GM23248 (cell line): ENCODE data around the gene RAPGEF2. TPM values are rescaled to one million over a fixed set of nuclear protein-coding genes. Genes with fewer than 3 reads are reported as not detected.

Source experiments
- DNase-seq: peaks from one replicate; pipeline ENCODE4 v3.0.0-alpha.2; 2015
- H2AFZ ChIP-seq: fragments of 200-600 bp; sonication (generic); 2 replicates; pipeline ENCODE4 v1.6.1; 2016; ENCODE audit warnings: antibody characterized with exemption
- H3F3A ChIP-seq: fragments of 200-600 bp; sonication (generic); 2 replicates; pipeline ENCODE4 v1.6.1; 2016; ENCODE audit warnings: mild to moderate bottlenecking, antibody characterized with exemption, mixed run types; ENCODE audit not compliant: insufficient read depth
- H3K27ac ChIP-seq: fragments of 200-600 bp; sonication (generic); 2 replicates; pipeline ENCODE4 v1.5.1; 2016; ENCODE audit warnings: mild to moderate bottlenecking
- H3K27me3 ChIP-seq: fragments of 200-600 bp; sonication (generic); replicated peaks from 2 replicates; pipeline ENCODE4 v1.6.1; 2016; ENCODE audit warnings: mild to moderate bottlenecking; ENCODE audit not compliant: insufficient read depth
- H3K36me3 ChIP-seq: fragments of 200-600 bp; sonication (generic); 2 replicates; pipeline ENCODE4 v1.6.1; 2016; ENCODE audit warnings: low read depth, mild to moderate bottlenecking
- H3K4me1 ChIP-seq: fragments of 200-600 bp; sonication (generic); 2 replicates; pipeline ENCODE4 v1.6.1; 2016; ENCODE audit warnings: mild to moderate bottlenecking; ENCODE audit not compliant: insufficient read depth
- H3K4me2 ChIP-seq: fragments of 200-600 bp; sonication (generic); one replicate; pipeline ENCODE4 v1.6.1; 2016; ENCODE audit warnings: mild to moderate bottlenecking; ENCODE audit not compliant: unreplicated experiment
- H3K4me3 ChIP-seq: fragments of 200-600 bp; sonication (generic); 2 replicates; pipeline ENCODE4 v1.5.1; 2016; ENCODE audit warnings: mild to moderate bottlenecking
- H3K79me2 ChIP-seq: fragments of 200-600 bp; sonication (generic); 2 replicates; pipeline ENCODE4 v1.6.1; 2016; ENCODE audit warnings: mild to moderate bottlenecking; ENCODE audit not compliant: insufficient read depth
- H3K9ac ChIP-seq: fragments of 200-600 bp; sonication (generic); 2 replicates; pipeline ENCODE4 v1.6.1; 2016; ENCODE audit warnings: mild to moderate bottlenecking
- H3K9me2 ChIP-seq: fragments of 200-600 bp; sonication (generic); 2 replicates; pipeline ENCODE4 v1.6.1; 2016; ENCODE audit warnings: mixed run types, mild to moderate bottlenecking, moderate library complexity; ENCODE audit not compliant: insufficient read depth
- H3K9me3 ChIP-seq: fragments of 200-600 bp; sonication (generic); one replicate; pipeline ENCODE4 v1.6.1; 2017; ENCODE audit warnings: low read depth
- H4K20me1 ChIP-seq: fragments of 200-600 bp; sonication (generic); 2 replicates; pipeline ENCODE4 v1.6.0; 2016; ENCODE audit not compliant: insufficient read depth
- EZH2 ChIP-seq: fragments of 200-600 bp; sonication (generic); IDR thresholded peaks from 2 replicates; pipeline ENCODE4 v1.6.1; 2018; ENCODE audit warnings: antibody characterized with exemption, mild to moderate bottlenecking; ENCODE audit not compliant: insufficient read depth, poor library complexity, severe bottlenecking
- EZH2phosphoT487 ChIP-seq: fragments of 200-600 bp; sonication (generic); IDR thresholded peaks from 2 replicates; pipeline ENCODE4 v1.6.1; 2018; ENCODE audit warnings: antibody characterized with exemption, moderate library complexity, mild to moderate bottlenecking, low read depth; ENCODE audit not compliant: insufficient read depth
- WGBS, 2 experiments: methylation state at CpG; one replicate each; pipeline ENCODE4 v1.1.6; 2015 to 2017; ENCODE audit warnings: low lambda C conversion rate in 2 of 2, low coverage in 1 of 2; ENCODE audit errors: missing lambda C conversion rate in 2 of 2; 5-methylcytosine and 5-hydroxymethylcytosine counted together
- in situ Hi-C: fragments of 300-500 bp; cut with MboI; formaldehyde crosslinking; loops from 2 replicates; pipeline ENCODE4 v1.15.0; 2020
- polyA plus RNA-seq: library from polyadenylated mRNA; unstranded; fragments of >200 nt; fragmentation: Nextera tagmentation; extraction: Ambion mirVana; gene quantifications from 2 replicates; pipeline ENCODE4 v1.2.1, GENCODE V29; 2016
- total RNA-seq: library from RNA; depleted of rRNA; stranded (reverse); fragments of >200 nt; shearing (Covaris generic); gene quantifications from 2 replicates; pipeline ENCODE4 v1.2.3, GENCODE V29; 2014

RAPGEF2 gene
- total and polyA plus RNA-seq, 2 experiments from 2014 or later: 6.6 to 21.7 TPM

- in situ Hi-C loops: no loop called here
- H3K27ac ChIP-seq: peak overlapping the region; percentile 54
- no peaks in the 10 kb centered on the region for H3K27me3 ChIP-seq
These were observed 126.3 kb downstream of the RAPGEF2 start for GRCh38 chr4:159229164-159229563.

GRCh38 chr4:159232465-159233106, 129.7 kb downstream of the RAPGEF2 start:
- Histone ChIP-seq H3F3A (peaks cover 9% of the 10 kb centered on the region; the same call in 1 of the 2 replicates), H3K4me2 (no peak overlapping the region), H3K27me3 (no peaks in the 10 kb centered on the region), H3K9me3 (no peaks in the 10 kb centered on the region), H3K4me1 (peaks cover 21% of the 10 kb centered on the region), H3K4me3 (no peak overlapping the region), H2AFZ (no peak overlapping the region), H3K36me3 (no peaks in the 10 kb centered on the region), H3K9me2 (no peaks in the 10 kb centered on the region), H3K79me2 (peaks cover 83% of the 10 kb centered on the region), H3K27ac (no peak overlapping the region), H4K20me1 (no peaks in the 10 kb centered on the region), H3K9ac (no peak overlapping the region)
- in situ Hi-C loops: no loop called here
- WGBS, 2 experiments: 100% methylated on average over 1 of the region's 1 CpG
- TF ChIP-seq EZH2: no peak
- TF ChIP-seq EZH2phosphoT487: no peak
- DNase-seq: no peak

More at GRCh38 chr4:159229164-159229563, 126.3 kb downstream of the RAPGEF2 start:
- Histone ChIP-seq H3F3A (peaks cover 7% of the 10 kb centered on the region; the same call in 1 of the 2 replicates), H3K79me2 (peaks cover 85% of the 10 kb centered on the region), H2AFZ (no peak overlapping the region), H3K36me3 (no peaks in the 10 kb centered on the region), H3K9me2 (no peaks in the 10 kb centered on the region), H3K4me2 (peak overlapping the region; percentile 74), H3K4me1 (peaks cover 27% of the 10 kb centered on the region), H3K9ac (peak overlapping the region; percentile 47), H3K9me3 (no peaks in the 10 kb centered on the region), H3K4me3 (peak overlapping the region; percentile 65), H4K20me1 (no peaks in the 10 kb centered on the region)
- no peak for TF ChIP-seq EZH2phosphoT487
- no peak for TF ChIP-seq EZH2
- 80 to 84% methylated on average over 6 of the region's 6 CpGs for WGBS, 2 experiments
- DNase-seq: peak; percentile 54

GRCh38 chr4:159235779-159236368, 133.0 kb downstream of the RAPGEF2 start:
- Histone ChIP-seq H3K4me1 (peaks cover 16% of the 10 kb centered on the region), H2AFZ (no peak overlapping the region), H4K20me1 (no peaks in the 10 kb centered on the region), H3K9me3 (no peaks in the 10 kb centered on the region), H3K4me3 (no peak overlapping the region), H3K79me2 (peaks cover 69% of the 10 kb centered on the region), H3K27ac (no peak overlapping the region), H3F3A (peaks cover 9% of the 10 kb centered on the region), H3K9me2 (no peaks in the 10 kb centered on the region), H3K4me2 (no peak overlapping the region), H3K9ac (no peak overlapping the region), H3K27me3 (no peaks in the 10 kb centered on the region), H3K36me3 (no peaks in the 10 kb centered on the region)
- TF ChIP-seq EZH2phosphoT487: no peak
- no peak for TF ChIP-seq EZH2
- peak; percentile 32 for DNase-seq
- in situ Hi-C loops: no loop called here
- WGBS, 2 experiments: 97% methylated on average over 3 of the region's 3 CpGs

GRCh38 chr4:159237975-159238374, 135.1 kb downstream of the RAPGEF2 start:
- Histone ChIP-seq H3K4me2 (no peak overlapping the region), H3K4me3 (no peak overlapping the region), H3K79me2 (peaks cover 48% of the 10 kb centered on the region), H2AFZ (no peak overlapping the region), H3K36me3 (no peaks in the 10 kb centered on the region), H3K4me1 (peaks cover 16% of the 10 kb centered on the region), H3K9me3 (no peaks in the 10 kb centered on the region), H4K20me1 (no peaks in the 10 kb centered on the region), H3K9ac (no peak overlapping the region), H3K27me3 (no peaks in the 10 kb centered on the region), H3K27ac (no peak overlapping the region), H3F3A (peaks cover 11% of the 10 kb centered on the region), H3K9me2 (no peaks in the 10 kb centered on the region)
- WGBS, 2 experiments: 57% methylated on average over 2 of the region's 2 CpGs
- no peak for DNase-seq
- in situ Hi-C loops: no loop called here
- TF ChIP-seq EZH2: no peak
- TF ChIP-seq EZH2phosphoT487: no peak
